ENCODE data around the gene SOCS7.

The SOCS7 gene
- 27.0 to 37.7 reads per million in 2 donors for total RNA-seq

GRCh38 chr17:38351412-38352222 lies at the start of gene SOCS7:
Gene SOCS7, plus strand, starts transcription at chr17:38351844. Its CDS starts 209 bp downstream, at chr17:38352053.
- DNase-seq: peak; percentile 86 to 93 (median 90)

- DNase-seq: peak in 1 of 5 experiments; percentile 34
Observed at GRCh38 chr17:38315497-38315896, 36.1 kb upstream of the SOCS7 start.

GRCh38 chr17:38317081-38317480 lies 34.6 kb upstream of the SOCS7 start:
- DNase-seq: no peak

GRCh38 chr17:38320482-38320881 lies 31.2 kb upstream of the SOCS7 start:
- DNase-seq: no peak

GRCh38 chr17:38322156-38322779 lies 29.4 kb upstream of the SOCS7 start:
- peak; percentile 16 to 68 (median 58) for DNase-seq

- no peak for DNase-seq
Observed at GRCh38 chr17:38322897-38323296, 28.7 kb upstream of the SOCS7 start.

- DNase-seq: no peak
Observed at GRCh38 chr17:38324141-38324697, 27.4 kb upstream of the SOCS7 start.

- DNase-seq: no peak
Observed at GRCh38 chr17:38324772-38325171, 26.9 kb upstream of the SOCS7 start.

- DNase-seq: no peak
Observed at GRCh38 chr17:38325221-38325851, 26.3 kb upstream of the SOCS7 start.

- DNase-seq: no peak
Observed at GRCh38 chr17:38326996-38327792, 24.4 kb upstream of the SOCS7 start.

GRCh38 chr17:38327936-38328335 lies 23.7 kb upstream of the SOCS7 start:
- no peak for DNase-seq

- DNase-seq: no peak
Observed at GRCh38 chr17:38328620-38329019, 23.0 kb upstream of the SOCS7 start.

- DNase-seq: no peak
Observed at GRCh38 chr17:38329284-38329683, 22.4 kb upstream of the SOCS7 start.

- no peak for DNase-seq
Observed at GRCh38 chr17:38329808-38330730, 21.6 kb upstream of the SOCS7 start.

- DNase-seq: no peak
Observed at GRCh38 chr17:38330941-38331411, 20.7 kb upstream of the SOCS7 start.

GRCh38 chr17:38332735-38333134 lies 18.9 kb upstream of the SOCS7 start:
- no peak for DNase-seq

GRCh38 chr17:38333635-38334295 lies 17.9 kb upstream of the SOCS7 start:
- DNase-seq: peak in 3 of 5 experiments; percentile 19 to 42 (median 21)

GRCh38 chr17:38334480-38335364 lies 16.9 kb upstream of the SOCS7 start:
- DNase-seq: no peak

GRCh38 chr17:38336838-38337237 lies 14.8 kb upstream of the SOCS7 start:
- no peak for DNase-seq

- no peak for DNase-seq
Observed at GRCh38 chr17:38338053-38338452, 13.6 kb upstream of the SOCS7 start.
